ENCODE data around the gene ATP2A3. TPM values are rescaled to one million over a fixed set of nuclear protein-coding genes. Genes with fewer than 3 reads are reported as not detected.

Gene ATP2A3
- total RNA-seq, 2 donors from 2014 or later: 43.8 to 49.5 TPM

- no peak for ATAC-seq
- WGBS, 2 donors: 69 to 88% methylated on average over 28 to 44 of the region's 50 CpGs
Measured at GRCh38 chr17:3888343-3889171, 75.7 kb downstream of the ATP2A3 start.

GRCh38 chr17:3887804-3888203, 76.4 kb downstream of the ATP2A3 start:
- DNase-seq: no peak
- ATAC-seq: no peak
- WGBS, 2 donors: 77 to 79% methylated on average over 7 to 9 of the region's 9 CpGs
- Histone ChIP-seq H3K9me3 (no peaks in the 10 kb centered on the region), H3K4me3 (no peak overlapping the region), H3K36me3 (replicated peaks in 1 of 2; ENCODE audit: insufficient read depth in 1 of 2, low read depth in 2 of 2) (no peaks in the 10 kb centered on the region), H3K27me3 (no peaks in the 10 kb centered on the region), H3K4me1 (peaks cover 38% of the 10 kb centered on the region), H3K27ac (peak overlapping the region in 2 of 4 donors; percentile 50 to 51)
- TF ChIP-seq POLR2A (IDR thresholded peaks at IDR 0.05) (no peak), CTCF (IDR thresholded peaks at IDR 0.05) (no peak)
- intact Hi-C loops (cut with DNase I): no loop called here

More at GRCh38 chr17:3888343-3889171, 75.7 kb downstream of the ATP2A3 start:
- Histone ChIP-seq H3K27me3 (no peaks in the 10 kb centered on the region), H3K4me3 (no peak overlapping the region), H3K36me3 (replicated peaks in 1 of 2; ENCODE audit: insufficient read depth in 1 of 2, low read depth in 2 of 2) (no peaks in the 10 kb centered on the region), H3K27ac (peak overlapping the region in 2 of 4 donors; percentile 50 to 51), H3K4me1 (peaks cover 43% of the 10 kb centered on the region), H3K9me3 (no peaks in the 10 kb centered on the region)
- TF ChIP-seq POLR2A (IDR thresholded peaks at IDR 0.05) (peak in 1 of 3 donors; percentile 11), CTCF (IDR thresholded peaks at IDR 0.05) (no peak)
- intact Hi-C loops (cut with DNase I): no loop called here
- DNase-seq: peak; percentile 43 to 67 (median 62)

GRCh38 chr17:3887394-3887793, 76.8 kb downstream of the ATP2A3 start:
- intact Hi-C loops (cut with DNase I): no loop called here
- Histone ChIP-seq H3K27ac (peak overlapping the region in 2 of 4 donors; percentile 53 to 60), H3K4me1 (peaks cover 36% of the 10 kb centered on the region), H3K36me3 (replicated peaks in 1 of 2; ENCODE audit: insufficient read depth in 1 of 2, low read depth in 2 of 2) (no peaks in the 10 kb centered on the region), H3K4me3 (no peak overlapping the region), H3K9me3 (no peaks in the 10 kb centered on the region), H3K27me3 (no peaks in the 10 kb centered on the region)
- no peak for DNase-seq
- 76 to 81% methylated on average over 2 of the region's 2 CpGs for WGBS, 2 donors
- ATAC-seq: no peak
- TF ChIP-seq CTCF (IDR thresholded peaks at IDR 0.05) (no peak), POLR2A (IDR thresholded peaks at IDR 0.05) (no peak)

- ATAC-seq (no peak), DNase-seq (peak in 1 of 4 donors; percentile 64)
- Histone ChIP-seq H3K36me3 (replicated peaks in 1 of 2; ENCODE audit: insufficient read depth in 1 of 2, low read depth in 2 of 2) (no peaks in the 10 kb centered on the region), H3K4me1 (peaks cover 30% of the 10 kb centered on the region), H3K4me3 (no peak overlapping the region), H3K27ac (peak overlapping the region in 2 of 4 donors; percentile 53 to 60), H3K9me3 (no peaks in the 10 kb centered on the region), H3K27me3 (no peaks in the 10 kb centered on the region)
- intact Hi-C loops (cut with DNase I): no loop called here
- 56 to 84% methylated on average over 10 of the region's 10 CpGs for WGBS, 2 donors
- peak in 1 of 3 donors; percentile 25 for TF ChIP-seq POLR2A (IDR thresholded peaks at IDR 0.05)
- TF ChIP-seq CTCF (IDR thresholded peaks at IDR 0.05): no peak
Measured at GRCh38 chr17:3886776-3887175, 77.5 kb downstream of the ATP2A3 start.

Data from body of pancreas (tissue), 4 donors.